ENCODE results near the gene PRDX3.

- TF ChIP-seq CTCF (conservative IDR thresholded peaks at IDR 0.05; ENCODE audit: low read length) (no peak), EZH2phosphoT487 (IDR thresholded peaks at IDR 0.05; ENCODE audit: borderline replicate concordance, low read depth, low read length) (no peak)
Measured at GRCh38 chr10:119221201-119221600, 42.6 kb upstream of the PRDX3 start.
